Ovary (tissue), 3 donors: Measurements from ENCODE around the gene WDR81.

Experiments
- CTCF ChIP-seq, 3 donors: fragments of 450-650 bp in 2 of 3; fragments of 200-600 bp in 1 of 3; IDR thresholded peaks; one replicate each; pipeline versions ENCODE4 v1.5.1 to v1.8.0; 2016 to 2022; ENCODE audit warnings: antibody characterized with exemption in 3 of 3, mild to moderate bottlenecking in 1 of 3
- EP300 ChIP-seq: sonication (generic); formaldehyde crosslinking; IDR thresholded peaks from one replicate; pipeline ENCODE4 v1.6.1; 2017; ENCODE audit warnings: antibody characterized with exemption
- POLR2A ChIP-seq: fragments of 450-650 bp; IDR thresholded peaks from one replicate; pipeline ENCODE4 v1.6.1; 2017; ENCODE audit warnings: antibody characterized with exemption, mild to moderate bottlenecking, moderate library complexity
- donor health status: DM: no; HTN: no; CAD: no.

- TF ChIP-seq CTCF (IDR thresholded peaks at IDR 0.05) (no peak), POLR2A (no peak), EP300 (no peak)
These were observed 12.1 kb downstream of the WDR81 start for GRCh38 chr17:1736348-1737281.
